GM18517 (cell line): ENCODE results near the gene MAGI1.

Experiments used
- ATAC-seq: cut with Tn5 transposase; IDR thresholded peaks from one replicate; pipeline ENCODE4 v1.9.1; 2021; ENCODE audit warnings: mild to moderate bottlenecking, moderate library complexity; ENCODE audit not compliant: unreplicated experiment

The MAGI1 gene

DNA sequence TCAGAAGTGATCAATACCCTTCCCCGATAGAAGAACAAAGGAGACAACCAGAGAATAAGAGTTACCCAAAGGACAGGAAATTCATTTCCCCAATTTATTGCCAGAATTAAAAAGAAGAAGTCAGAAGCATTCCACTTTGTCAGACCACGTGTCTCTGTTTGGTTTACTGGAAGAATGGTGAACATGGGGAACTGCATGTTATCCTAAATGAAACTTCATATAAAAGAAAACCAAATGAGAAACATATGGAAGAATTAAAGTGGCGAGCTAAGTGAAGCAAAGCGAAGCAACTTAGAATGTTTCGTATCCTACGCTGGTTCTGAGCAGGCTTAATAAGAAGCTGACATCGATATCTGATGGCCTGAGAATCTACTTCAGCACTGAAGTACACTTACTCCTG, 190.7 kb downstream of the MAGI1 start:
- no peak for ATAC-seq

DNA sequence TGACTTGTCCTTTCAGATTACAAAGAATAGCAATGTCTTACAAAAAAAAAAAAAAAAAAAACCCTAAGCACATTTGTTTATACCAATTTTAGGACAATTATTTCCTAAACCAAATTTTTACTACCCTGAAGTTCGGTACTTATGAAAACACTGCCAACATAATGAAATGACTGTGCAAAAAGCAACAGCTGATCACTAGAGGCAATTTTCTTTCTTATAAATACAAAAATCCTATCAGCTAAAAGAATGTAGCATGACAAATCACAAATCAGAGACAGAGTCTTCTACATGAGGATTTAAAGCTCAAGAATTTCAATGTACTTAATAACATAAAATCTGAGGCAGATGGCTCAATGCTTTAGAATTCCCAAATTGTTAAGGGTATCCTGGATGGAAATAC, 191.8 kb downstream of the MAGI1 start:
- no peak for ATAC-seq

DNA sequence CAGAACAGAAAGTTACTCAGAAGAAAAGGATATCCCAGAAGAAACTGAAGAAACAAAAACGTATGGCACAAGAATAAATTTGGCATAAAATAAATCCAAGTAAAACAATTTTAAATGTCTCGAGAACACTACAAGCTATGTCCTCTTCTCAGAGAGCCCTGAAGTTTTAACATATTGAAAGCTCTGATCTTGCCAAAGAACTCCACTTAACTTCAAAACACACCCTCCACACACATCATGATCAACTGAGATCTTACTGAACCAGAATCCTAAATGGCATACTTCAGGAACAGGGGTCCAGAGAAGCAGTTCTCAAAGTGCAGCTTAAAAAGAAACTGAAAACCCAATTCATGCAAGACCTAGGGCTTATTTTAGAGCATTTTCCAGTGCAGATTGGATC, 194.3 kb downstream of the MAGI1 start:
- no peak for ATAC-seq

DNA sequence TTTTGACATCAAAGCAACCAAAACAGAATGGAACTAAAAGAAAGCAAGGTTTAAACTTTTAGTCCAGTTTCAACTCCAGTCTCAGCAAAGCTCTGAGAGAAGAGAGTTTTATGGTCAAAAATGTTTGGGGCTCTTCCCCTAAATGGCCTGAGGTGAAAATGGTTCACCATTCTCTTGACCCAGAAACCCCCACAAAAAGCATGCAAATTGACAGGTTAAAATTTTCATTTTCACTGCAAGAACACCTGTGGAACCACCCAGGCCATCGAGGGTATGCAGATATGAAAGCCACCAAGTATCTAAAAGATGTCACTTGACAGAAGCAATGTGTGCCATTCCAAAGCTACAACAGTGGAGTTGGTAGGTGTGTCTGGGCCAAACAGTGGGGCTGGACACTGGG, 195.0 kb downstream of the MAGI1 start:
- no peak for ATAC-seq

DNA sequence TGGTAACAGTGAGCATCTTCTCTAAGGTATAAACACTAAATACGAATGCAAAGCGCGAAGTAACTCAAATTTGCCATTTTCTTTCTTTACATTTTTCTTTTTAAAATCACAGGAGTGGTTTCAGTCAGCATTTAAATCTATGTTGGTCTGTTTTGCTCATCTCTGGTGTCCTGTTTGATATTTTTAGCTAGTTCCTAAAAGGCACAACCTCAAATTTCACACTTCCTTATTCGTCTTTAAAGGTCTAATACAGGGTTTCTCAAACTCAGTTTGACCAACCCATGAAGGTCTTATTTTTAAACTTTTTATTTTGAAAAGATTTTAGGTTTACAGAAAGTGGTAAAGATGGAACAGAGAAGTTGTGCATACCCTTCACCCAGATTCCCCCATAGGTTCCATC, 201.1 kb downstream of the MAGI1 start:
- no peak for ATAC-seq

DNA sequence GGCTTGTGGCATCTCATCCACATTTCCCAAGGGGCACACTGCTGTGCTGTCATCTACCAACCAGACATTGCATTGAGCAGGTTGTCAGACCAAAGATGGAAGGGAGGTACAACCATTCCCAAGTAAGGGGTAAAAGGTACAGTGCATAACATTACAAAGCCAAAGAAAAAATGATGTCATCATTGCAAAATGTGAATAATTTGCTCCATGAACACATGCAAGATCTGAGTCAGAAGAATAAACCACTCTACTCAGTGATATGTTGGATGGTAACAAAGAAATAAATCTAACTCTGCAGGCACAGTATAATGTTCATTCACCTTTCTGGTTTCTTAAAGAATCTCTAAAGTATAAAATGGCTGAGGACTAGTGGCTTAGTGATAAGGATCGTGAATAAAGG, 202.7 kb downstream of the MAGI1 start:
- no peak for ATAC-seq

DNA sequence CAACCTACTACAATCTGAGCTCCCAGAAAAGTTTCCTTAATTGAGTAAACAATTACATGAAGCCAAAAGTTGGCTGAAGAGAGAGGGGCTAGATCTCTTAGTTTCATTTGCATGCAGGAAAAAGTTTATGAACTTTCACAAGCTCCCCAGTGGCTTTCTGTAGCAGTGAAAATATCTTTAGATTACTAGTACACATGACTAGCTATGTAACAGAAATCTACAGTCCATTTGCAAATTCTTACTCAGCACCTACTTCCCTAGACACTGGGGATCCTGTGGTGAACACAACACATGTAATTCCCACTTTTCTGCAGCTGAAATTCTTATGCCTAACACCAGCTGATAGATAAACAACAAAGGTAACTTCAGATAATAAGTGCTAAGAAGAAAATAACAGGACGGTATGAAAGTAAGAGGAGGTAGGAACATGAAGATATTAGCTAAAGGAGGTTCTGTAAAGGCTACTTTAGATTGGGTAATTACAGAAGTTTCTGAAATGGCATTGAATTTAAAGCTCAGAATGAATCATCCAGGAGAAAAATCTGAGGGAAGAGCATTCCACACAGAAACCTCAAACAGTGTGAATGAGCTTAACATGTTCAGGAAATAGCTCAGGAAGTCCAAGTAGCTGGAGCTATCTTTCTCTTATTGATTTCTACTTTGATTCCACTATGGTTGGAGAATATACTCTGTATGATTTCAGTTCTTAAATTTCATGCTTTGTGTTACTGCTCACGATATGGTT, 204.8 kb downstream of the MAGI1 start:
- no peak for ATAC-seq

DNA sequence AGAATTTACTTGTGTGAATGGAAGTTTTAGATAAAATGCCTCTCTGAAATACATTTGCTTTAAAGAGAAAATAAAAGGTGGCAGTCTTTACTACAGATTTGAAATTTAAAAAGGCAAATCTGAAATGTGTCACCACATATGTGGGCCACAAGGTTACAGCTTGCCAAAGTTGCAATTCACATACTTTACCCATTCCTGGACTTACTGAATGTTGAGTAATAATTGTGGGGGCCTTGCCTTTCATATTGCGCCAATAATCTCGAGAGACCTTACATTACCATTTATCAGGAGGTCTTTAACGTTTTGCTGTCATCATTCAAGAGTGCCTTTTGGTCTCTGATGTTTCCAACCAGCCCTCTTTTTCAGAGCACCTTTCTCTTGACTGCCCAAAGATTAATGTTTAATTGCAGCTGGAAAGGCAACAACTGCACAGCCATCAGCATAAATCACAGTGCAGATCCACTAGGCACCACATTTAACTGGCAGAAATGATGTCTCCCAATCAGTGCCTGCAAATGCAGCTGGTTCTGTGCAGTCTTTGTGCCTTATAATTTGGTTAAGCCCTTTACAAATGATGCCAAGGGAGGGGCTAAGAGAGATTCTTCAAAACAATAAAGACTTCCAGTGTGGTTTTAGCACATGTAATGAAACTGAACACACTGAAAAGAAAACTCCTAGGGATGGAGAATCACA, 206.8 kb downstream of the MAGI1 start:
- no peak for ATAC-seq

DNA sequence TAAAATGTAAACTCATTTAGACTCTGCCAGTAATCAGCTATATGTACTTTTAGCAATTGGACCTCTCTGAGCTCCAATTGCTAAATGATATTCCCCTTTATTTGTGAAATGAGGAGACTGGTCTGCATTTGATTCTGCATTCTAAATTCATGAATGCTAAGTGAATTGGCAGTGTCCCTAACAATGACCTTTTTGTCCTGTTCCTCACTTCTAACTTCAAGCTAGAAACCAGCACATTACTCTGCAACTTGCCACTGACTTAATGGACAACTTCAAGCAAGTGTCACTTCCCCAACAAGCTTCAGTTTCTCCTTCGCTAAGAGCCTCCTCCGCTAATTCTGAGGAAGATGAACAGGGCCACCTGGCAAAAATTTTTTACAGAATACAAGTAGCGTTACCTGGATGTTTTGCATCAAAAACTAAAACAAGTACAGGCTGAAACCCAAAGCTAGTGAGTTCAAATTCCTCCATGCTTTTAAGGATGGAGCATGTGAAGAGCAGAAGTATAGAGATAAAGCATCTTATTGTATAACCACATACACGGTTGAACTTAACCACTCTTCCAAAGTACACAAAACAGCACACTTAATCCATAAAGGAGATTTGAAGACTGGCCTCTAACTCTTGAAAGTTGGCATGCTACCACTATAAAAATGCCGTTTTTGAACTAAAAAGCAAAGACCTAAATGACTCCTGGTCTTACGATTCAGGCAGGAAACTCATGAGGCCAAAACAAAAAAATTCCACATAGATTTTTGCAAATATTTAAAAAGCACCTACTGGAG, 207.6 kb downstream of the MAGI1 start:
- ATAC-seq = no peak

DNA sequence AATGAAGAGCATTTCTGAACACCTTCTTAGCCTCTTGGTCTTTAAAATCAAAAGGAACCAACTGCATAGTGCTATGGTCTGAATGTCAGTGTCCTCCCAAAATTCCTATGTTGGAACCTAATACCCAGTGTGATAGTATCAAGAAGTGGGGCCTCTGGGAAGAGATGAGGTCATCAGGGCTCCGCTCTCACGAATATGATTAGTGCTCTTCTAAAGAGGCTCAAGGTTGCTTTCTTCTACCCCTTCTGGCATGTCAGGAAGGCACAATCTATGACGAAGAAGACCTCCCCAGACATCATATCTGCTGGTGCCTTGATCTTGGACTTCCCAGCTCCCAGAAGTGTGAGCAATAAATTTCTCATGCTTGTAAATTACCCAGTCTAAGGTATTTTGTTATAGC, 209.5 kb downstream of the MAGI1 start:
- ATAC-seq = no peak

DNA sequence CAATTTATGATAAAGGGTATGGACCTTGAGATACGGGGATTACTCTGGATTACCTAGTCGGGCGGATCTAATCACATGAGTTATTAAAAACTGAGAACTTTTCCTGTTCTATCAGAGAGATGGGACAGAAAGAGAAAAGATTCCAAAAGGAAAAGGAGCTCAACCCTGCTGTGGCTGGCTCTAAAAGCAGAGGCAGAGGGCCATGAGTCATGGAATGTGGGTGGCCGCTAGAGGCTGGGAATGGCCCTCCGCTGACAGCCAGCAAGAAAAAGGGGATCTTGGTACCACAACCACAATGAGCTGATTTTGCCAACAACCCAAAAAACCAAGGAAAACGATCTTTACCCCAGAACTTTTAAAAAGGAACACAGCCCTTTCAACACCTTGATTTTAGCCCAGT, 210.0 kb downstream of the MAGI1 start:
- ATAC-seq = no peak

DNA sequence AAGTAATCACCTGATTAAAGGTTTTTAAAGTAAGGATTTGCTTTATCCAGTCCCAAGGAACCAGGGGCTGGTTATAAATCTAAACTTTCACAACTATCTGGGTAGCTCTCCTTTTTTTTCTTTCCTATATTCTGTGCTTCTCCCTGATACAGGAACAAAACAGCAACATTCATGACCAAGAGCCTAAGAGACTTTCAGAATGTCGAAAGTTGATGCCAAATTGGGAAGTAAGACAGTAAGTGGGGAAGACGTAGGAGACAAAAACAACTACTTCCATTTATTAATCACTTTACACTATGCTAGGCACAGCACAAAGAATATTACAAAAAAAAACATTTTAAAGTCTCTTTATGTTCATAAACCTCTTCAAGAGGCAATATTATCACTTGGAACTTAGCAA, 211.6 kb downstream of the MAGI1 start:
- ATAC-seq = no peak

DNA sequence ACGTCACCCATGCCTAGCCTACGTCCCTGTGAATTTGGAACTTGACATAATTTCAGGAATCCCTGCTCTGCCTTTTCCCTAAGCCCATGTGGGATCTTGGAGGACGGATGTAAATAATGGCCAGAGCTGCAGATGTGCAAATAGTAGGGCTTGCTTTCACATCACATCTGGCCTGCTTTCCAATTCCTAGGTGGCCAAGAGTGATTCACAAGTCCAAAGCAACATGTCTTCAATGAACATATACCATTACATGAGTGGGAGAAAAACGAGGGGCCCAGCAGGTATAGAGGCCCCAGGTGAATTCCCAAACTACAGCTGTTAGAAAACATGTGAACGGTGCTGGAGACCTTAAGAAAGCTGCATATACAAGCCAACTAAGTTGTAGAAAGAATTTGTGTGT, 214.6 kb downstream of the MAGI1 start:
- no peak for ATAC-seq

DNA sequence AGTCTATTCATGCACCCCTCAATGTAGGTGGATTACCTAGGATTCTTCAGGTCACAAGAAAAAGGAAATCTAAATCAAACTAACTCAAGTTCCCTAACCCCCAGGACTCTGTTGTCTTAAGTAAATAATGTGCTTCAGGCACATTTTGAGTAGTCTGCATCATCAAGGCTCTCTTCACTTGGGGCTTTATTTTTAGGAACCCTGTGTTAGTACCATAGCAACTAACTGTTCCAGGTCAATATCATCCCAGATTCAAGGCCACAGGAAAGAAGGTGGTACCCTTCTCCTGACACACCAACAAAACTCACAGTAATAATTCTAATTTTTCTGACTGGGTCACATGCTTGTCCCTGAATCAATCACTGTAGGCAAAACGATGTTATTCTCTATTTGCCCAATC, 218.1 kb downstream of the MAGI1 start:
- ATAC-seq = no peak

DNA sequence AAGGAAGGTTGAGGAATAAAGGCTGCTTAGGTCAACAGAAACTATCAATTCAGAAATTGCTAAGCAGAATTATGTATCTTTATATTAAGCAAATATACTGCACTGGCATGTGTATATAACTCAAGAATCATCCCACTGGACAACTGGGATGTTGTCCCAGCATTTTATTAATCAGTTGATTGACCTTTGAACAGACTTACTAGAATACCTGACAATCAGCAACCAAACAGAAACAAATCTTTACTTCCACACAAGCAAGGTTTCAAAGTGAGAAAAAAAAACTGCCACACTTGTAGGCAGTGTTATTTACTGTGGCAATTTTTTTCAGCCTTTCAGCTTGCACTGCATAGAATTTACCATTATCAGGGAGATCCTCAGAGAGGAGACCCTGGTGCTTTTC, 218.8 kb downstream of the MAGI1 start:
- ATAC-seq = no peak

DNA sequence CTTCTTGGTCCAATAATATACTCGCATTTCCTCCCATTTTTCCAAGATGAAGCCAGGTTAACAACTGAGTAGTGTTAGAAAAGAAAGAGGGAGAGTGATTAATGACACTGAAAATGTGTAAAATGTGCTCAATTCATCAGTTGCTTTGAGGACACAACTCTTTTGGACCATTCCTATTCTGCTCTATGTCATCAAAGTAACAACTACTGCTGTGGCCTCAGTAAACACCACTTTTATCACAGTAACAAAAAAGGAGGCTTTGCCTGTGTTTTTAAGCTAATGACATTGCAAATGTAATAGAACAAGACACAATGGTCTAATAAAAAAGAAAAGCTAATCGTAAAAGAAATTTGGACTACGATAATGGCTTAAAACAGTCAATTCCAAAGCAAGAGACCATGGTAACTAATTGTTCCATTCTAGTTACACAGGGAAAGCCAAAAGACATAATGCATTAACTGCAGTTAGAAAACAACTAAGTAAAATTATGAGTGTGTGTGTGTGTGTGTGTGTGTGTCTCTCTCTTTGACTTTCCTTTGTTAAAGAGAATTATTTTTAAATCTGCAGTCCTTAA, 221.1 kb downstream of the MAGI1 start:
- no peak for ATAC-seq

DNA sequence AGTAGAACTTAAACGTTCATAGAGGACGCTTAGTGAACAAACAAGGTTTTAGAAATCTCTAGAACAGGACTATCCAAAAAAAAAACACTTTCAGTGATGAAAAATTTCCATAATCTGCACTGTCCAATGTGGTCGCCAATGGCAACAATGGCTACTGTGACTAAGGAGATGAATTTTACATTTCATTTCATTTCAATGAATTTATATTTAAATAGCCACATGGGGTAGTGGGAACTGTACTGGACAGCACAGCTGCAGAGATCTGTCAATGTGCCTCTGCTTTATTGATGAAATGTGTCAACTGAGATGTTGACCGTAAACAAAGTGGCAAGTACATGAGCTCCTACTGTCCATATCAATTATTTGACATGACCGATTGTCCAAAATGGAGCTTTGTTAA, 222.5 kb downstream of the MAGI1 start:
- no peak for ATAC-seq

DNA sequence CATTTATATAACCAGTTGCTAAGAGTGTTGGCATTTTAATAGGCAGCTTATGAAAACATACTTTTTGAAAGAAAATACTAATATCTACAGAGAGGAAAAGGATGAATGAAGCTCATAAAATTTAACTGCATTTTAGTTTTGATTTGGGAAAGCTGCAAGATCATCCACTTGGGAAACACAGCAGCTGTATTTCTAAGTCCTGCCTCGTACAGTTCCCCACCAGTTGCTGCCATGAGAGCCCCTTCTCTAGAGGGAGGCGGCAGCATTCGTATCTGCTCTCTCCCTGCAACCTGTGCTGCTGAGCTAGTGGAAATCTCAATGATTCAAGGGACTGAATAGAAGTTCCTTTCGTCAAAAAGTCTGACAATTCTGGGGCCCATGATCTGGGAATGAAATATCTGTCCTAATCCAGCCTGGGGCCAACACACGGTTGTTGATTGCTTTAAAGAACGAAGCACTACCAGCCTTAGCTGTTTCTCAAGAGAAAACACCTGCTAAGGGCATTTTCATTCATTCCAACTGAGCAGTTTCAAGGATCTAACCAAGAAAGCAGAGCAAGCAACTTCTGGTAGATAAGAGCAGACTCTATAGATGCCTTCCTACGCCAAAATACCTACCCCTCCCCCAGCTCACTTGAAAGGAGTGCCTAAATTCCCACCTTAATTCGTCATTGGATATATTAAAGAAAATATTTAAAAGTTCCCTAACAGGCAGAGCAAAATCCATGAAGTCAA, 223.7 kb downstream of the MAGI1 start:
- ATAC-seq = no peak

DNA sequence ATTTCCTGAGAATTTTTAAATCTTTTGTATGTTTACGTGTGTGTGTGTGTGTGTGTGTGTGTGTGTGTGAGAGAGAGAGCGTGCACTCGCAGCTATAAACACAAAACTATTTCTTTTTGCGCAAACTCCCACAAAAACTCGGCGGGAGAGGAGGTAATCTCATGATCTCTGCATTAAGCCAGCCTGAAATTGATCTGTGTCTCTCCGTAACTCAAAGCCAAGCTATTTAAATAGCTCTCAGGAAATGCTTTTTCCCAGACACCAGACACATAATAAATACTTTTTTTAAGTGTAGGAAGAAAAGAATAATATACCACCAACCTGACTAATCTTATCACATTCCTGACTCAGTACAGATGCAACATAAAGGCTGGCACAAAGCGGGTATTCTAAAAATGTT, 226.8 kb downstream of the MAGI1 start:
- no peak for ATAC-seq

DNA sequence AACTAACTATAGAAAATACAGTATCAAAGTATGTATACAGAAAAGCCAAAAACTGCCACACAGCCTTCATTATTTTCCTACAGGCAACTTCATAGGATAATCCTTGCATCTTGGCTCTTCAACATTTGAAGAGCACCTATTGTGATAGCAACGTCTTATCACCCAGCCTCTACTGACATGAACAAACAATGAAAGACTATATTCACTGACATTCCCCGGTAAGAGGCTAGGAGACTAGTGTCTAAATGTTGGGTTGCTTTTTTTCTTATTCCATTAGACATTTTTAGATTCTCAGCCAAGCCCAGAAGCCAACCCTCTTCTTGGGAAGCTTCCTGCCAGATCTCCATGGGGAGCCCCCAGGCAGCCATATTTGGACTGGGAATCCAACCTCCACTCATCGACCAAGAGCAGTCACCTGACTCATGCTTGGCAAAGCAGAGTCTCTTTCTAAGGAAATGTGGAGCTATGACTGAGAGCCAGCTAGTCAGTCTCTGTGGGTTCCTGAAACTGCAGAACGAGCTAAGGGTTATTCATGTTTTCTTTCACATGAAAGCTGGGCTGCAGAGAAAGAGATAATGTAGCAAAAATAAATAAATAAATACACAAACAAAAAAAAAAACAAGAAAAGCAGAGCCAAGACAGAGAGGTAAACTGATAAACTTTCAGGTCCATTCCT, 227.5 kb downstream of the MAGI1 start:
- no peak for ATAC-seq
